Bronchial epithelial cell (primary cell): ENCODE results near the gene GPR150. TPM values are rescaled to one million over a fixed set of nuclear protein-coding genes. Genes with fewer than 3 reads are reported as not detected.
A peak's percentile ranks its signal among the peaks of the same experiment; 100 is the strongest.

Experiments used
- DNase-seq: peaks from one replicate; pipeline ENCODE4 v3.0.0-alpha.2; 2010; ENCODE audit warnings: low read depth
- FAIRE-seq: peaks from 2 replicates; lab custom pipeline; 2011; peaks lifted over from hg19 to GRCh38; lab: Jason Lieb, UNC
- H3K27me3 ChIP-seq: 2 replicates; pipeline ENCODE4 v1.5.1; 2011; ENCODE audit warnings: low read length; ENCODE audit not compliant: control insufficient read depth, insufficient read depth
- H3K36me3 ChIP-seq: 2 replicates; pipeline ENCODE4 v1.5.1; 2011; ENCODE audit warnings: low read length; ENCODE audit not compliant: control insufficient read depth, insufficient read depth
- H3K4me3 ChIP-seq: 2 replicates; pipeline ENCODE4 v1.5.1; 2011; ENCODE audit warnings: mild to moderate bottlenecking, low read depth, low read length, control low read depth
- total RNA-seq: library from RNA; depleted of rRNA; stranded (reverse); fragments of >200 nt; gene quantifications from 2 replicates; pipeline ENCODE4 v1.2.1, GENCODE V29; 2014
- TF ChIP-seq, protein P1 (sequence below): IDR thresholded peaks from 2 replicates; pipeline ENCODE4 v1.5.1; 2011; ENCODE audit warnings: mild to moderate bottlenecking, moderate library complexity, low read length, control low read depth, inconsistent platforms; ENCODE audit not compliant: insufficient read depth, severe bottlenecking

Gene GPR150
- total RNA-seq, 1 donor from 2014 or later, result 0.26 TPM

DNA sequence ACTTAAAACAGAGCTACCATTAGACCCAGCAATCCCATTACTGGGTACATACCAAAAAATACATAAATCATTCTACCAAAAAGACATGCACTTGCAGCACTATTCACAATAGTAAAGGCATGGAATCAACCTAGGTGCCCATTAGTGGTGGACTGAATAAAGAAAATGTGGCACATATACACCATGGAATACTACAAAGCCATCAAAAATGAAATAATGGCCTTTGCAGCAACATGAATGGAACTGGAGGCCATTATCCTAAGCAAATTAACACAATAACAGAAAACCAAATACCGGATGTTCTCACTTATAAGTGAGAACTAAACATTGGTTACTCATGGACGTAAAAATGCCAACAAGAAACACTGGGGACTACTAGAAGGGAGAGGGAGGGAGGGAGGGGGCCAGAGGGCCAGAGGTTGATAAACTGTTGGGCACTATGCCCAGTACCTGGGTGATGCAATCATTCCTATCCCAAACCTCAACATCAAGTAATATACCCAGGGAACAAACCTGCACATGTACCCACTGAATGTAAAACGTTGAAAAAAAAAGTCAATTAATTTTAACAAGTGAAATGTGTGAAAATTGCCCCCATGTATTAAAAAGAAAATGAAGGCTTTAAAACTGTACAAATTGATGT is 24.5 kb upstream of the GPR150 start:
- no peaks in the 10 kb centered on the region for H3K27me3 ChIP-seq
- no peak for FAIRE-seq
- peak; percentile 33 for DNase-seq

DNA sequence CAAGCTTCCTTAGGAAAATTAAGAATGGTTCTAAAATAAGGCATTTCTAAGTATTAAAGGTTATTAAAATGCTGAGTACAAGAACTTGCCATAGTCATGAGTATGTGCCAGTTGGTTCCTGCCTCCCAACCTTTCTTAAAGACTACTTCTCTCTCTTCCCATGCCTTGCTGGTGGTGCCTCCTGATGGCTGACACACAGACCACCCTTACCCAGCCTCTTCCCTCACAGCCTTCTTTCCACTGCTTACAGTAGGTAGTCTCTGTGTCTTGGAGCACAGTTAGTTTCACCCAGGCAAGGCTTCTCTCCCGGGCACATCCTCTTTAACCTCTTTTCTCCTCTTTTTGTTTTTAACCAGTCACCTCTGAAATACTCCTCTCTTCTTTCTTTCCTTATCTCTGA is 20.6 kb upstream of the GPR150 start:
- H3K36me3 ChIP-seq, result peaks cover 2% of the 10 kb centered on the region
- no peak overlapping the region for H3K4me3 ChIP-seq
- no peak for DNase-seq
- H3K27me3 ChIP-seq, result no peaks in the 10 kb centered on the region
- TF ChIP-seq, protein P1, sequence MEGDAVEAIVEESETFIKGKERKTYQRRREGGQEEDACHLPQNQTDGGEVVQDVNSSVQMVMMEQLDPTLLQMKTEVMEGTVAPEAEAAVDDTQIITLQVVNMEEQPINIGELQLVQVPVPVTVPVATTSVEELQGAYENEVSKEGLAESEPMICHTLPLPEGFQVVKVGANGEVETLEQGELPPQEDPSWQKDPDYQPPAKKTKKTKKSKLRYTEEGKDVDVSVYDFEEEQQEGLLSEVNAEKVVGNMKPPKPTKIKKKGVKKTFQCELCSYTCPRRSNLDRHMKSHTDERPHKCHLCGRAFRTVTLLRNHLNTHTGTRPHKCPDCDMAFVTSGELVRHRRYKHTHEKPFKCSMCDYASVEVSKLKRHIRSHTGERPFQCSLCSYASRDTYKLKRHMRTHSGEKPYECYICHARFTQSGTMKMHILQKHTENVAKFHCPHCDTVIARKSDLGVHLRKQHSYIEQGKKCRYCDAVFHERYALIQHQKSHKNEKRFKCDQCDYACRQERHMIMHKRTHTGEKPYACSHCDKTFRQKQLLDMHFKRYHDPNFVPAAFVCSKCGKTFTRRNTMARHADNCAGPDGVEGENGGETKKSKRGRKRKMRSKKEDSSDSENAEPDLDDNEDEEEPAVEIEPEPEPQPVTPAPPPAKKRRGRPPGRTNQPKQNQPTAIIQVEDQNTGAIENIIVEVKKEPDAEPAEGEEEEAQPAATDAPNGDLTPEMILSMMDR, result no peak
- FAIRE-seq, result no peak

More for the DNA sequence above, 24.5 kb upstream of the GPR150 start:
- Histone ChIP-seq H3K36me3 (no peaks in the 10 kb centered on the region), H3K4me3 (no peak overlapping the region)
- TF ChIP-seq, protein P1, result no peak

- peaks cover 2% of the 10 kb centered on the region for H3K36me3 ChIP-seq
- TF ChIP-seq, protein P1, result no peak
- DNase-seq (no peak), FAIRE-seq (no peak)
- no peaks in the 10 kb centered on the region for H3K27me3 ChIP-seq
- no peak overlapping the region for H3K4me3 ChIP-seq
These were observed 19.3 kb upstream of the GPR150 start for GRCh38 chr5:95600557-95600956.

DNA sequence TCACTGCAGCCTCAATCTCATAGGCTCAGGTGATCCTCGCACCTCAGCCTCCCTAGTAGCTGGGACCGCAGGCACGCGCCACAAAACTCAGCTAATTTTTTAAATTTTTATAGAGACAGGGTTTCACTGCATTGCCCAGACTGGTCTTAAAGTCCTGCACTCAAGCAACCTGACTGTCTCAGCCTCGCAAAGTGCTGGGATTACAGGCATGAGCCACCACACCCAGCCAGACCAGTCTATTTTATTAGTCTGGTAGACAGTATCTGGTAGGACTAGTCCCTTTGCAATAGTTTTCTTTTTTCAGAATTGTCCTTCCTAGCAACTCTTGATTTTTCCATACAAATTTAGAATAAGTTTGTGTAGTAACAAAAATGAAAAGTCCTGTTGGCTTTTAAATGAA is 14.1 kb upstream of the GPR150 start:
- FAIRE-seq, result no peak
- no peak for DNase-seq
- H3K36me3 ChIP-seq, result peaks cover 2% of the 10 kb centered on the region
- TF ChIP-seq, protein P1, result no peak
- H3K27me3 ChIP-seq, result no peaks in the 10 kb centered on the region
- no peak overlapping the region for H3K4me3 ChIP-seq

DNA sequence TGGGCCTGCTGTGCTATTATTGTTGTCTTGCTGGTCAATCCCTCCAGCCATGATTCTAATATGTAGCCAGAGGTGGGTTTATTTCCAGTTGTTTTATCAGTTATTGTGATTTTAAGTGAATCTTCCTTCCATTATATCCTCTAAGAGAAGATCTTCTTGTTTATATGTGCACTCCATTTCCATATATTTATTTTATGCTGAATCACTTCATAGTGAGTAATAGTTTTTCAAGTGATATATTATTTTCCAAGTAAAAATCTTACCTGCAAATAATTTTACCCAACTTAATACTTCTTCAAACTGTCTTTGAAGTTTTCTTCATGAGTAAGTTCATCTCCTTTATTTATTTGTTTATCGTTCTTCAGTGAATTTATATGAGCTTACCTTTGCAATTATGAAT is 13.5 kb upstream of the GPR150 start:
- FAIRE-seq (no peak), DNase-seq (no peak)
- Histone ChIP-seq H3K27me3 (no peaks in the 10 kb centered on the region), H3K36me3 (no peaks in the 10 kb centered on the region), H3K4me3 (no peak overlapping the region)
- TF ChIP-seq, protein P1, result no peak

GRCh38 chr5:95609711-95610110 is 10.2 kb upstream of the GPR150 start:
- Histone ChIP-seq H3K4me3 (no peak overlapping the region), H3K36me3 (no peaks in the 10 kb centered on the region), H3K27me3 (no peaks in the 10 kb centered on the region)
- FAIRE-seq (no peak), DNase-seq (no peak)
- TF ChIP-seq, protein P1, result no peak
